SK-N-SH (cell line): ENCODE results near the gene WDR74. TPM values are rescaled to one million over a fixed set of nuclear protein-coding genes. Genes with fewer than 3 reads are reported as not detected.

Experiments used
- CTCF ChIA-PET: fragments of 300-600, 350-600 bp; formaldehyde crosslinking; extraction: SDS; loops from one replicate; lab custom pipeline; 2021; lab: Yijun Ruan, JAX
- POLR2A ChIA-PET: fragments of 350-600 bp; sonication (Branson Sonifier 250); formaldehyde crosslinking; extraction: SDS; loops from one replicate; lab custom pipeline; 2020; ENCODE audit warnings: antibody characterized with exemption, inconsistent platforms; lab: Yijun Ruan, JAX
- DNase-seq: peaks from one replicate; pipeline ENCODE4 v3.0.0; 2012
- H2AFZ ChIP-seq: fragments of 200-600 bp; sonication (generic); 2 replicates; pipeline ENCODE4 v1.8.1; 2016; ENCODE audit warnings: antibody characterized with exemption, mild to moderate bottlenecking, low read depth
- H3F3A ChIP-seq: fragments of 200-600 bp; sonication (generic); replicated peaks from 2 replicates; pipeline ENCODE3; 2016; ENCODE audit warnings: antibody characterized with exemption, mild to moderate bottlenecking; ENCODE audit not compliant: insufficient read depth
- H3K27ac ChIP-seq, 2 experiments: fragments of 200-500 bp in 1 of 2; fragments of 200-600 bp in 1 of 2; sonication (Bioruptor generic) in 1 of 2; sonication (generic), shearing (Covaris generic) in 1 of 2; 2 replicates each; pipeline versions ENCODE4 v1.5.1 to v1.6.1; 2014 to 2016; ENCODE audit warnings: low read depth in 2 of 2, inconsistent platforms in 1 of 2, low read length in 1 of 2, mild to moderate bottlenecking in 1 of 2, mixed read lengths in 1 of 2
- H3K27me3 ChIP-seq: fragments of 200-600 bp; sonication (generic), shearing (Covaris generic); 2 replicates; pipeline ENCODE4 v1.6.1; 2016; ENCODE audit warnings: mixed run types; ENCODE audit not compliant: insufficient read depth
- H3K36me3 ChIP-seq, 2 experiments: fragments of 200-500 bp in 1 of 2; fragments of 200-600 bp in 1 of 2; sonication (Bioruptor generic) in 1 of 2; sonication (generic) in 1 of 2; replicated peaks in 1 of 2; 2 replicates each; pipeline versions ENCODE3 to v1.5.1; 2014 to 2016; ENCODE audit warnings: low read length in 1 of 2, mild to moderate bottlenecking in 1 of 2; ENCODE audit not compliant: insufficient read depth in 2 of 2, control insufficient read depth in 1 of 2
- H3K4me1 ChIP-seq, 2 experiments: fragments of 200-500 bp in 1 of 2; fragments of 200-600 bp in 1 of 2; sonication (Bioruptor generic) in 1 of 2; sonication (generic), shearing (Covaris generic) in 1 of 2; 2 replicates each; pipeline versions ENCODE4 v1.5.1 to v1.6.1; 2014 to 2016; ENCODE audit warnings: low read depth in 1 of 2, low read length in 1 of 2, mixed run types in 1 of 2; ENCODE audit not compliant: insufficient read depth in 2 of 2, control insufficient read depth in 1 of 2
- H3K4me2 ChIP-seq: fragments of 200-600 bp; sonication (generic), shearing (Covaris generic); 2 replicates; pipeline ENCODE4 v1.6.1; 2017; ENCODE audit warnings: mixed run types
- H3K4me3 ChIP-seq, 2 experiments: fragments of 200-500 bp in 1 of 2; fragments of 200-600 bp in 1 of 2; sonication (Bioruptor generic) in 1 of 2; sonication (generic), shearing (Covaris generic) in 1 of 2; 2 replicates each; pipeline versions ENCODE4 v1.5.1 to v1.8.1; 2014 to 2016; ENCODE audit warnings: low read depth in 2 of 2, inconsistent platforms in 1 of 2, low read length in 1 of 2, mild to moderate bottlenecking in 1 of 2, mixed read lengths in 1 of 2, moderate library complexity in 1 of 2
- H3K79me2 ChIP-seq: fragments of 200-600 bp; sonication (generic); 2 replicates; pipeline ENCODE4 v1.8.1; 2017; ENCODE audit warnings: mild to moderate bottlenecking; ENCODE audit not compliant: insufficient read depth
- H3K9ac ChIP-seq: fragments of 200-600 bp; sonication (generic); 2 replicates; pipeline ENCODE4 v1.6.1; 2017; ENCODE audit warnings: mixed run types
- H3K9me2 ChIP-seq: fragments of 200-600 bp; sonication (generic); 2 replicates; pipeline ENCODE4 v1.6.1; 2017; ENCODE audit warnings: mixed run types
- H3K9me3 ChIP-seq: fragments of 200-600 bp; sonication (generic); 2 replicates; pipeline ENCODE4 v1.6.1; 2017; ENCODE audit warnings: mixed run types, mild to moderate bottlenecking, moderate library complexity
- H4K20me1 ChIP-seq: fragments of 200-600 bp; sonication (generic); 2 replicates; pipeline ENCODE4 v1.6.1; 2017; ENCODE audit warnings: mild to moderate bottlenecking, mixed run types; ENCODE audit not compliant: insufficient read depth
- CTCF ChIP-seq: fragments of 200-600 bp; sonication (generic); IDR thresholded peaks from 2 replicates; pipeline ENCODE4 v1.6.1; 2017; ENCODE audit warnings: antibody characterized with exemption, mild to moderate bottlenecking, moderate library complexity
- FOSL2 ChIP-seq: IDR thresholded peaks from 2 replicates; pipeline ENCODE4 v1.4.0; 2012; ENCODE audit warnings: low read depth, mild to moderate bottlenecking, moderate library complexity, borderline replicate concordance
- JUND ChIP-seq: IDR thresholded peaks from 2 replicates; pipeline ENCODE4 v1.4.0; 2012
- MAX ChIP-seq: IDR thresholded peaks from 2 replicates; pipeline ENCODE4 v1.4.0; 2012; ENCODE audit warnings: low read depth
- POLR2AphosphoS5 ChIP-seq: IDR thresholded peaks from 2 replicates; pipeline ENCODE4 v1.6.1; 2012; ENCODE audit warnings: low read depth, low read length
- TAF1 ChIP-seq: IDR thresholded peaks from 2 replicates; pipeline ENCODE4 v1.6.1; 2012; ENCODE audit warnings: low read depth, mild to moderate bottlenecking, low read length, moderate library complexity, borderline replicate concordance
- TCF12 ChIP-seq: IDR thresholded peaks from 2 replicates; pipeline ENCODE4 v1.4.0; 2012
- USF1 ChIP-seq: IDR thresholded peaks from 2 replicates; pipeline ENCODE4 v1.4.0; 2012; ENCODE audit warnings: low read depth, borderline replicate concordance
- USF2 ChIP-seq: fragments of 150-350 bp; IDR thresholded peaks from 2 replicates; pipeline ENCODE4 v1.6.1; 2017; ENCODE audit warnings: antibody characterized with exemption, low read length, low read depth, borderline replicate concordance
- ZBTB33 ChIP-seq: IDR thresholded peaks from 2 replicates; pipeline ENCODE4 v1.4.0; 2012; ENCODE audit warnings: low read depth, borderline replicate concordance
- WGBS: methylation state at CpG from one replicate; pipeline ENCODE4 v1.1.6; 2017; ENCODE audit warnings: low lambda C conversion rate; 5-methylcytosine and 5-hydroxymethylcytosine counted together
- polyA plus RNA-seq, 3 experiments: library from polyadenylated mRNA; depleted of rRNA; stranded (reverse); fragments of >200 nt; gene quantifications; 2 replicates each; pipeline ENCODE4 v1.2.3, GENCODE V29; 2012

Gene WDR74
- polyA plus RNA-seq, 1 of the 3 experiments (the other 2 are of a cell fraction), result 132 TPM

- Histone ChIP-seq H2AFZ (no peak overlapping the region), H3K9me3 (no peaks in the 10 kb centered on the region), H3K9ac (peak overlapping the region; percentile 99), H3F3A (peaks cover 45% of the 10 kb centered on the region), H4K20me1 (peaks cover 47% of the 10 kb centered on the region), H3K4me1 (peaks cover 32 to 44% of the 10 kb centered on the region in 2 experiments), H3K4me3 (peak overlapping the region; percentile 82 to 91), H3K27me3 (no peaks in the 10 kb centered on the region), H3K9me2 (no peaks in the 10 kb centered on the region), H3K79me2 (peaks cover 78% of the 10 kb centered on the region), H3K4me2 (peak overlapping the region; percentile 94), H3K27ac (peak overlapping the region in 1 of 2 experiments; percentile 98; a peak in 3 of 4 replicates), H3K36me3 (peaks cover 37 to 60% of the 10 kb centered on the region in 2 experiments)
- TF ChIP-seq ZBTB33, result no peak
- ChIA-PET POLR2A (interaction anchor here (1.4 to 3.3 kb wide), 3 partner anchors 26 to 41 kb away, joined by 4 to 34 read pairs (median 25); no protein-coding TSS in a partner anchor), CTCF (interaction anchor here (0.8 to 9.5 kb wide), 13 partner anchors 10 to 153 kb away, joined by 3 to 76 read pairs (median 5); partner anchors contain the start of genes POLR2G and TMEM179B)
- no peak for DNase-seq
- WGBS, result 49% methylated on average over 6 of the region's 6 CpGs
These were observed 43.0 kb upstream of the WDR74 start for GRCh38 chr11:62882431-62882749.

GRCh38 chr11:62881579-62882430 is 42.4 kb upstream of the WDR74 start:
- no peaks in the 10 kb centered on the region for H3K27me3 ChIP-seq
- peaks cover 33 to 54% of the 10 kb centered on the region in 2 experiments for H3K36me3 ChIP-seq
- peaks cover 42% of the 10 kb centered on the region for H4K20me1 ChIP-seq
- H3K79me2 ChIP-seq, result peaks cover 72% of the 10 kb centered on the region
- TF ChIP-seq TAF1 (peak; percentile 11; the same call in 1 of the 2 replicates), USF1 (peak; percentile 86), JUND (peak; percentile 80), ZBTB33 (no peak), TCF12 (peak; percentile 10; the same call in 1 of the 2 replicates), MAX (peak; percentile 83), FOSL2 (peak; percentile 83), POLR2AphosphoS5 (peak; percentile 67; the same call in 1 of the 2 replicates), CTCF (no peak), USF2 (peak; percentile 39; the same call in 1 of the 2 replicates)
- peak overlapping the region; percentile 94 to 98 for H3K27ac ChIP-seq
- no peaks in the 10 kb centered on the region for H3K9me2 ChIP-seq
- DNase-seq, result no peak
- H3K4me2 ChIP-seq, result peak overlapping the region; percentile 94
- peaks cover 32 to 44% of the 10 kb centered on the region in 2 experiments for H3K4me1 ChIP-seq
- H3K9ac ChIP-seq, result peak overlapping the region; percentile 99
- POLR2A ChIA-PET, result interaction anchor here (0.6 to 3.3 kb wide), 13 partner anchors 8 to 210 kb away, joined by 3 to 34 read pairs (median 6); partner anchors contain the start of genes LBHD1, STX5, TMEM179B and UQCC3
- CTCF ChIA-PET, result interaction anchor here (0.8 to 9.5 kb wide), 27 partner anchors 8 to 236 kb away, joined by 3 to 76 read pairs (median 4); partner anchors contain the start of genes GANAB, POLR2G, TAF6L and TMEM179B
- H3K4me3 ChIP-seq, result peak overlapping the region; percentile 82 to 91
- H3K9me3 ChIP-seq, result no peaks in the 10 kb centered on the region
- H2AFZ ChIP-seq, result no peak overlapping the region
- WGBS, result 5% methylated on average over 19 of the region's 21 CpGs
- H3F3A ChIP-seq, result peaks cover 39% of the 10 kb centered on the region
